HG03045 (cell line): ENCODE measurements around the gene GPC5.

Experiments used
- ATAC-seq: cut with Tn5 transposase; IDR thresholded peaks from one replicate; pipeline ENCODE4 v1.9.1; 2021; ENCODE audit warnings: mild to moderate bottlenecking, moderate library complexity; ENCODE audit not compliant: unreplicated experiment

Gene GPC5

DNA sequence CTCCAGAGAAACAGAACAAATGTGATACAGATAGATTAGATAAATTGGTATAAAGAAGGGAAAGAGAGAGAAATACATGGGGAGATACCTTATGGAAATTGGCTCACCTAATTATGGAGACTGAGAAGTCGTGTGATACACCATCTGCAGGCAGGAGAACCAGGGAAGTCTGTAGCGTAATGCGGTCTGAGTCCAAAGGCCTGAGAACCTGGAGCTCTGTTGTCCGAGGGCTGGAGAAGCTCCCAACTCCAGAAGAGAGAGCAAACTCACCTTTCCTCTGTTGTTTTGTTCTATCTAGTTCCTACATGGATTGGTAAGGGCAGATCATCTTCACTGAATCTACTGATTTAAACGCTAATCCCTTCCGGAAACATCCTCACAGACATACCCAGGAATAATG, 1179.9 kb downstream of the GPC5 start:
- ATAC-seq: no peak

DNA sequence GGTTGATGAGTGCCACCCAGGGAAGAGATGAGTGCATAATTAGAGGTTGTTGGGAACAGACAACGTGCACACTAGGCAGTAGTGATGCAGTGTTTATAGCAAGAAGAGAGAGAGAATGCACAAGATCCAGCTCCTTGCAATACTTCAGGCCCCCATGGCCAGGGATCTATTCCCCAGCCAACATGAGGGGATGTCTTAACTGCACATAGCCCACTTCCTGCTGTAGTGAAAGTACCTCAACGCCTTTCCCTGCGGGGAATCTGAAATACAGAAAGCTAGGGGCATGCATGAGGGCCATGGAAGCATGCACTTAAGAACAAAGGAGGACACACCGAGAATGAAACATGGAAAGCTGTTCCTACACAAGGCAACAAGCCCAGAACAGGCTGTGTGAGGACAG, 1191.5 kb downstream of the GPC5 start:
- ATAC-seq: no peak

GRCh38 chr13:92590503-92590908, 1192.1 kb downstream of the GPC5 start:
- no peak for ATAC-seq

DNA sequence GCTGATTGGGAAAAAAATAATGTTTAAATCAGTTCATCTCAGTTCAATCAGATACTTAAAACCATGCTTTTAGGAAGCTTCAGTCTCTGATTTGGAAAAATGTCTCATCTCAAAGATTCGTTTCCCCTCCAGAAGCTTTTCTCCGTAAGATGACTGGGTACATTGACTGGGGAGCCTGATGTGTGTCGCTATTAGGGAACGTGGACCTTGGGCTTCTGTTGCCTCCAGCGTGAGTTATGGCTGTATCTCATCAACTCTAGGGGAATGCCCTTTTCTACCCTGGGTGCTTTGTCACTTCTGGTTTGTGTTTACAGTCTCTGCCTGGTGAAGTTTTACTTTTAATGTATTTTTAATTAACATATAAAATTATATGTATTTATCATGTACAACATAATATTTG, 1192.7 kb downstream of the GPC5 start:
- ATAC-seq: no peak

GRCh38 chr13:92592757-92593156, 1194.3 kb downstream of the GPC5 start:
- no peak for ATAC-seq

DNA sequence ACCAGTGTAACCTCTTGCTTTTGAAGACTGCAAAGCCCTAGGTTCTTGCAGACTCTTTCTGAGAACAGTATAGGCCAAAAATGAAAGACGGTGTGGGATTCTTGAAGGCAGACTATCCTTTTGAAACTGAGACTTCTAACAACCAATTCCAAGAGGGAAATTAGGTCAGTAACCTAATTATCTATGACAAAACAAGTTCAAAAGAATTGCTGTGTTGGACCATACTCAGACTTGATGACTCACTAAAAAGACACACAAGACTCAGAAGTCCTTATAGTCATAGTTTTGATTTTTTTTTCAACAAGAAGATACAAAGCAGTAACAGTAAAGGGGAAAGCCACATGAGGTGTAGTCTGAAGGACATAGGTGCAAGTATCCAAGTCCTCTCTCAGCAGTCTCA, 1204.1 kb downstream of the GPC5 start:
- ATAC-seq: no peak

GRCh38 chr13:92609376-92609775, 1211.0 kb downstream of the GPC5 start:
- no peak for ATAC-seq

DNA sequence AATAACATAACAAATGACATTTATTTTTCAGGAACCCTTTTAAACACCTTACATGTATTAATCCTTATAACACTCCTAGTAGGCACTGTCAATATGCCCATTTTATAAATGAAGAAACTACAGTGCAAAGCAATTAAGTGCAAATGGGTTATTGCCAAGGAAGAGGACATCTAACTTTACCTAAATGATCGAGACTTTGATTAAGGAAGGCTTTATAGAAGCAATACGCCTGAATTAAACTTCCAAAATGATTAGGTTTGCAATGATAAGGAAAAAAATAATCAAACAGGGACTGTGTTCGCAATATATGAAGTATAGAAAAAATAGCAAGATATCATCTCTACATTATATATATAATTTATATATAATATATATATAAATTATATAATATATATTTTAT, 1214.5 kb downstream of the GPC5 start:
- no peak for ATAC-seq

DNA sequence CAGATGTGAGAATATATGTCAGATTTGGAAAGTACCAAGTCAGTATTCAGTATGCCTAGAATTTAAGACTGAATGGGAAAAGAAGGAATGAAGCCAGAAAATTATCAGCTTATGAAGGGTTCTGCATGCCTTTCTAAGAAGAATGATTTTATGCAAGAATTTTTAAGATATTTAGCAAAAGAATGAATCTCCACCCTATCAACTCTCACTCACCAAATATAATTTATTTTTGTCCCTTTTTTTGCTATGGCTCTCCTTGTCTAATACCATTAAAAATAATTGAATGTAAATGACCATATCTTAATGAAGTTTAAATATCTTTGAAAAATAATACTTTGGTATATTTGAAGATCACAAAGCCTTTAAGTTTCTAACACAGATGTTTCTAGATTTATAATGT, 1215.5 kb downstream of the GPC5 start:
- ATAC-seq: no peak

DNA sequence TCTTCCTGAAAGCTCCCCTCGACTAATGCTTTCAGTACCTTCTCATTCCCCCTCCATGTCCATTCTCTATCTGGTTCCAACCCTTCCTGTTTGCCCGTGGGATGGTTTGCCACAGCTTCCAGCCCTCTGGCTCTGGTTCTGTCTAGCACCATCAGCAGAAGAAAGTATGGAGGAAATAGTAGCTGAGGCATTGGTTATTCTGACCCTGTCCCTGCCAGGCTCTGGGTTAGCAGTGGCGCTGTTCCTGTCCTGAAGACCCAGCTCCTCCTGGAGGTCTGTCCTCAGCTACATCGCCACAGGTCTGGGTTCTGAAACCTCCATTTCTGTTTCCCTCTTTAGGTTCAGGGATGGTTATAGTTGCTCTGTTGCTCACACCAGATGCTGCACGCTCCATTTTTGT, 1223.6 kb downstream of the GPC5 start:
- no peak for ATAC-seq

DNA sequence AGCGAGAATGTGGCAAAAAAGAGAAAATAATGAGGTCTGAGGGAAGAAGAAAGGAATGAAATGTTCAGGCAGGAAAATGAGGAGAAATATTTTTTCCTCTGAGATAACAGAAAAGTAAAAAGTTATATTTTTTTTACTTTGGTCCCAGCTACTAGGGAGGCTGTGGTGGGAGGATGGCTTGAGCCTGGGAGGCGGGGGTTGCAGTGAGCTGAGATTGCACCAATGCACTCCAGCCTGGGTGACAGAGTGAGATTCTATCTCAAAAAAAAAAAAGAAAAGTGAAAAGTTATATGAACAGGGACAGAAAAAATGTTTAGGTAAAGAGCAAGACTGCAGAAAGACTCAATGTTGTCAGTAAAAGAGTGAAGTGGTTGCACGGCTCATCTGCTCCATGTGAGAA, 1224.5 kb downstream of the GPC5 start:
- ATAC-seq: no peak

- ATAC-seq: no peak
Measured at GRCh38 chr13:92626274-92626673, 1227.9 kb downstream of the GPC5 start.

- ATAC-seq: no peak
Measured at GRCh38 chr13:92640936-92641335, 1242.5 kb downstream of the GPC5 start.

- no peak for ATAC-seq
Measured at GRCh38 chr13:92649140-92649813, 1250.9 kb downstream of the GPC5 start.

DNA sequence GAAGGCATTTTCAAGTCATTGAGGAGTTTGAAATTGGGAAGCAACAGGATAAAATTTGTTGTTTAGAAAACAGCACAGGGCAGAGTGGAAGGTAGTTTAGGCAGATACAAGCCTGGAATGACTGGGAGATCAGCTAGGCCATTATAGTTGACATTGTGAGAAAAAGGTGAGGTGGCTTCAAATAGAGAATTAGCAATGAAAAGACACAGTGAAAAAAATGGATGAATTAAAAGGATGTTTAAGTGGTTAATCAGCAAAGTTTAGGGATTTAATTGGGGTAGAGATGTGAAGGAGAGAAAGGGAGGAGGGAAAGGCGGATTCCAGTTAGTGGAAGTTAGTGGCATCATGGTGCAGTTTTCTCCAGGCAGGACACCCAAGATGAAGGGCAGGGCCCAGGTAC, 1257.7 kb downstream of the GPC5 start:
- no peak for ATAC-seq

DNA sequence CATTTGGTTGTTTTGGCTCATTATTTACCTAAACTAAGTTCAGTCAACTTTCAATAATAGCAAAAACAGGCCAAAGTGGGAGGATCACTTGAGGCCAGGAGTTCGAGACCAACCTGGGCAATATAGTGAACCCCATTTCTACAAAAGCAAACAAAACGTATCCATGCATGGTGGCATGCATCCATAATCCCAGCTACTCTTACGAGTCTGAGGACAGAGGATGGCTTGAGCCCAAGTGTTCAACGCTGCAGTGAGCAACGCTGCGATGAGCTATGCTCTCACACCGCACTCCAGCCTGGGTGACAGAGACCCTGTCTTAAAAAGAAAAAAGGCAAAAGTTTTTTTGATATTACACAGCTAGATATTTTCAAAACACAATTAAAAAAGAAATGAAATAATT, 1258.2 kb downstream of the GPC5 start:
- no peak for ATAC-seq

DNA sequence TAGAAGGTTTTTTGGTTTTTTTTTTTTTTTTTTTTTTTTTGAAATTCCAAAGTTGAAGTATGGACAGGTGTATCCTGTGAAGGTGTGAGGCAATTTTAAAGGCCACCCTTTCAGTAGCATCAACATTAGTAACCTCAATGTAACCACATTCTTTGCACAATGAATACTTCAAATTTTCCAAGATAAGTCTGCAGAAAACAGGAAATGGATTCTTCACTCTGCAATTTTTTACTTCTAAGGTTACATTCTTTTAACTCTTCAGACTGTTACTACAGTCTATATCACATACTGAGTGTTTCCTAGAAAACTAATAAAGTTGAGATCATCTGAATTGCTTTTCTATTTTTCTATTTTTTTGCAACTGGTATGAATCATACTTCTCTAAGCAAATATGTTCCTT, 1259.1 kb downstream of the GPC5 start:
- no peak for ATAC-seq

DNA sequence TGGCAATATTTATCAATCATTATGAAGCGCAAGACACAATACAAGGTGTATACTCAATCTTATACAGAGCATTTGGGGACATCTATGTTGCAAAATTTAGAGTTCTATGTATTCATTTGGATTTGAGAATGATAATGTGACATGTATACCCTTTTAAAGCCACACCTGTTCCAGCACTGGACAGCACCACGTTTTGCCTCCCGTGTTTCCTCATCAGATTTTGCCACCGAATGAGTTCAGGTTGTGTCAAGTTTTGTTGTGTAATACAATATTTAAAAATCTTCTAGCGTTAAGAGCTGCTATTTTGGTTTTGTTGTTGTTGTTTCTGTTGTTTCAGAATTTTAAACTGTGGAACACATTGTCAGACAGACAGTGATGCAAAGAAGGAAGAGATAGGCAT, 1259.9 kb downstream of the GPC5 start:
- no peak for ATAC-seq

DNA sequence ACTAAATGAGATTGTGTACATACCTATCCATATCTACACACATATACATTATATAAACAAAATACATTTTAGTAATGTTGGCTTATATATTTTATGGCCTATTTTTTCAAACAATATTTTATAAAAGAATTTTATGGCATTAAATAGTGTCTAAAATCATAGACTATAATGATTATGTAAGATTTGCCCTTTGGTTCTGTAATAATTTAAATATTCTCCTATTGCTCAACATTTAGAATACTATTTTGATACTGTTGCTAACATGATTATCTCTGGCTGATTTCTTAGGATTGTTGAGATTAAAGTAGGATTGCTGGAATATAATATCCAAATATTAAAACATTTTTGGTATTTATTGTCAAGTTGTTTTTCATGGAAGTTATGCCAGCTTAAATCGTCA, 1263.0 kb downstream of the GPC5 start:
- no peak for ATAC-seq

DNA sequence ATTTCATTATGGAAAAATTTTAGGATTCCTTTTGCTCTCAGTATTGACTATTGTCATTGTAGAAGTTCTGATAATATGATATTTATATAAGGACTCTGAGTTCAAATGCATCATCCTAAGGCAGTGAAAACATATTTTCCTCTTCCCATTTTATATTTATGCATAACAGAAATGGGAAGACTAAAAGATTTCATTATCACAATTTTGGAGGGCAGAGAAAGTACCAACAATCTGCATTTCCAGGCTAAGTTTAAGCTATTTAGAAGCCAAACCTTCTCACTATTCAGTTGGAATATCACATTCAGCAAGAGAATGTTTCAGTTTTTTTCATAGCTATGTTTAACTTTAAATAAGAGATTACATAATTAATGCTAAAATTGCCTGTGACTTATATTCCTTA, 1269.7 kb downstream of the GPC5 start:
- ATAC-seq: no peak

DNA sequence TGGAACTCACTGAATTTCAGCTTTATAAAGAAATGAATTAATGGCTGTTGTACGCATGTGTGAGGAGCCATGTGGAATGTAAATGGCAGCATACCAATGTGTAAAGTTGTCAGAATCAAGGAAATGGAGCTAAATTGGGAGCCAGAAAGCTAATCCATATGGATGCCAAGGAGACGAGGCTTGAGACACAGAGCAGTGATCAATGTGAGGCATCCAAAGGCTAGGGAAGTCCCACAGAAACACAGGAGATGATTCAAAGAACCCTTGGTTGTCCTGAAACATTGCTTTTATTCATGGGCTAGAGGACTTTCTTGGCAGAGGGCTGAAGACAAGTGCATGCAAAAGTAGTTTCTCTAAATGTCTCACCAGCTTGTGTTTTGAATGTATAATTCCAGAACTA, 1271.7 kb downstream of the GPC5 start:
- no peak for ATAC-seq

GRCh38 chr13:92671821-92672220, 1273.4 kb downstream of the GPC5 start:
- no peak for ATAC-seq

DNA sequence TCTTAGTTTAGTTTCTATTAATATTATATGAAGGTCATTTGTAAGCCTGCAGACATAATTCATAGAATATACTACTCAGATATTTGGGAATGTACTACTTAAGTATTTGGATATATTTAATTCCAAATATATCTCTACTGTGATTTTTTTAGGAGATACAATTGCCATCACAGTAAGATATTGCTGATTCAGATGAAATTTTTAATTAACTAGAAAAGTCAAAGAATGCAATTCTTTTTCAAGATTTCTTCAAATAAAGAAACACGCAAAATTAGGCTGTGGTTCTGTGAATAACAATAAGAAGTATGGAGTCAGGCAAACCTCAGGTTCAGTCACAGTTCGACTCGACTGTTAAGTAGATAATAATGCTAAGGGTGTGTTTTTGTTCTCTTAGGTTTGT, 1277.8 kb downstream of the GPC5 start:
- ATAC-seq: no peak
